Lower lobe of right lung (tissue), 2 donors: ENCODE results near the gene CSNK1D. TPM values are rescaled to one million over a fixed set of nuclear protein-coding genes. Genes with fewer than 3 reads are reported as not detected.

Experiments
- ATAC-seq, 2 donors: fragments of 200-7000 bp; cut with Tn5 transposase; one replicate each; pipeline ENCODE4 v1.9.1; 2020 to 2022; ENCODE audit warnings: mild to moderate bottlenecking in 2 of 2, moderate library complexity in 2 of 2
- DNase-seq: peaks from one replicate; pipeline ENCODE4 v3.0.0-alpha.2; 2020
- H3K27ac ChIP-seq: fragments of 200-600 bp; one replicate; pipeline ENCODE4 v1.8.0; 2022
- H3K27me3 ChIP-seq: fragments of 200-600 bp; one replicate; pipeline ENCODE4 v1.8.0; 2022; ENCODE audit warnings: low read depth
- H3K36me3 ChIP-seq: fragments of 200-600 bp; one replicate; pipeline ENCODE4 v1.8.0; 2022; ENCODE audit warnings: mild to moderate bottlenecking
- H3K4me1 ChIP-seq: fragments of 200-600 bp; one replicate; pipeline ENCODE4 v1.8.0; 2022
- H3K4me3 ChIP-seq: fragments of 200-600 bp; one replicate; pipeline ENCODE4 v1.8.0; 2022; ENCODE audit warnings: mild to moderate bottlenecking
- H3K9me3 ChIP-seq: fragments of 200-600 bp; one replicate; pipeline ENCODE4 v1.8.0; 2022
- intact Hi-C: fragments of 100-400 bp; cut with DNase I; formaldehyde crosslinking; loops from one replicate; pipeline ENCODE4 v1.11.0; 2022
- total RNA-seq: library from RNA; stranded (reverse); fragmentation: NEBNext Ultra II Directional; extraction: Animal tissue kit (Norgen Biotek cat#: 25700); gene quantifications from one replicate; pipeline ENCODE4 v1.2.1, GENCODE V29; 2021
- TF ChIP-seq, protein P1 (sequence below): fragments of 200-600 bp; IDR thresholded peaks from one replicate; pipeline ENCODE4 v1.8.0; 2022; ENCODE audit warnings: antibody characterized with exemption, mild to moderate bottlenecking
- donor health status: DM: no; HTN: yes; CAD: no; lungs with severe emphysema.

The CSNK1D gene
- total RNA-seq, 1 donor from 2014 or later = 146 TPM

DNA sequence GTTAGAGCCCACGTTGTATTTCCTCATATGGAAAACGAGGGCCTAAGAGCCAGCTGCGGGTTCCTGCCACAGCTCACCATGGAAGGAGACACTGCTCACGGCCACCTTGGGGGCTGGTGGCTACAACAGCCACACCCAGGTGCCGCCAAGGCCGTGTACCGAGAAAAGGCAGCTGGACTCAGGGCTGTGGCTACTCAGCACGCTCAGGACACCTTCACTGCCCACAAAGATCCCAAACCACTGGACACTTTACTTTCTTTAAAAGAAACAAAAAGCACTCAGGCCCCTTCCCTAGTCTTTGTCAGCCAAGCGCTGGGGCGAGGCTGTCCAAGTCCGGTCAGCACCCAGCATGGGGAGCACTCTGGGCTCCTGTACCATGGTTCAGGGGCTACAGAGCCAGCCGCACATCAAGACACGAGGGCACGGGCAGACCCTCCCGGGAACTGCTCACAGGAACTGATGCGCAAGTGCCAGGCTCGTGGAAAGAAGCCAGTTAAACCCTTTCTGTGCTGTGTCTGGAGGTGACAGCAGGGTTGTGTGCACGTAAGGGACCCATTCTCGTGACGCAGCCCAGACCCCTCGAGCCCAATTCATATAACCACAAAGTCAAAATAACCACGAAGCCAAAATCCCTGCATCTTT is 26.2 kb downstream of the CSNK1D start:
- Histone ChIP-seq H3K4me3 (no peak overlapping the region), H3K27me3 (no peaks in the 10 kb centered on the region), H3K4me1 (peaks cover 34% of the 10 kb centered on the region), H3K36me3 (peaks cover 98% of the 10 kb centered on the region), H3K27ac (peak overlapping the region; percentile 46), H3K9me3 (no peaks in the 10 kb centered on the region)
- no peak for ATAC-seq
- intact Hi-C loops = no loop called here
- DNase-seq = no peak
- TF ChIP-seq, protein P1, sequence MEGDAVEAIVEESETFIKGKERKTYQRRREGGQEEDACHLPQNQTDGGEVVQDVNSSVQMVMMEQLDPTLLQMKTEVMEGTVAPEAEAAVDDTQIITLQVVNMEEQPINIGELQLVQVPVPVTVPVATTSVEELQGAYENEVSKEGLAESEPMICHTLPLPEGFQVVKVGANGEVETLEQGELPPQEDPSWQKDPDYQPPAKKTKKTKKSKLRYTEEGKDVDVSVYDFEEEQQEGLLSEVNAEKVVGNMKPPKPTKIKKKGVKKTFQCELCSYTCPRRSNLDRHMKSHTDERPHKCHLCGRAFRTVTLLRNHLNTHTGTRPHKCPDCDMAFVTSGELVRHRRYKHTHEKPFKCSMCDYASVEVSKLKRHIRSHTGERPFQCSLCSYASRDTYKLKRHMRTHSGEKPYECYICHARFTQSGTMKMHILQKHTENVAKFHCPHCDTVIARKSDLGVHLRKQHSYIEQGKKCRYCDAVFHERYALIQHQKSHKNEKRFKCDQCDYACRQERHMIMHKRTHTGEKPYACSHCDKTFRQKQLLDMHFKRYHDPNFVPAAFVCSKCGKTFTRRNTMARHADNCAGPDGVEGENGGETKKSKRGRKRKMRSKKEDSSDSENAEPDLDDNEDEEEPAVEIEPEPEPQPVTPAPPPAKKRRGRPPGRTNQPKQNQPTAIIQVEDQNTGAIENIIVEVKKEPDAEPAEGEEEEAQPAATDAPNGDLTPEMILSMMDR = no peak

DNA sequence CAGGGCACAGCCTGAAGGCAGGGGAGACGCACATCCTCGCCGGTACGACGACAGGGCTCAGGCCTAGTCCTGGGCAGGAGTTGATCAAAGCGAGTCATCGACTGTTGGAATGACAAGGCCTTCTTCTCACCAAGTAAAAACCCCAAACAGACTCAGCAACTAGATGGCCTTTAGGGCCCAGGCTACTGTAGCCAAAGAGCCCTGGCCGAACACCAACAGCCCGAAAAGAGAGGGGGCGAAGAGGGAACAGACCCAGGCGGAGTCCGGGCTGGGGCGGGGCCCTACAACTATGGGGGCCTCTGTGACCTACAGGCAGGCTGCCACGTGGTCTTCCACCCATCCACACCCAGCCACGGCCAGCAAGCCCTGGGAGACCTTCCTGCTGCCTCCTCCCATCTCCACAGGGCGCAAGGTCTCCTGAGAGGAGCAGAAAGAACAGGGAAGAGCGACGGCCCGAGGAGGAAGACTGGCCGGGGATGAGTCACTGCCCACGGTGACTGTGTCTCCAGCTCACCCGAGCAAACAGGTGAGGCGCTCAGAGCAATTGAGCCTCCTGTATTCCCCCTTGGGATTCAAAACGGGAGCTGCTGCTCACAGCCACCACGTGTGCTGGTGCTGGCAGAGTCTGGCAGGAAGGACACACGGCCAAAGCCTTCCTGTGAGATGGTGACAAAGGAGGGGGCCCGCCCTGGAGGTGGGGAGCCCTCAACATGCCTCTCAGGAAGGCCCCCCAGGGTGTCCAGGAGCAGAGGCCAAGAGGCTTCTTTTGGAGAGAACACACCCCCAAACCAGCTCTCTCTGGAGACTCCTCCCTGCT is 26.9 kb downstream of the CSNK1D start:
- peaks cover 91% of the 10 kb centered on the region for H3K36me3 ChIP-seq
- H3K27me3 ChIP-seq = no peaks in the 10 kb centered on the region
- H3K27ac ChIP-seq = peak overlapping the region; percentile 46
- peaks cover 42% of the 10 kb centered on the region for H3K4me1 ChIP-seq
- intact Hi-C loops = no loop called here
- H3K9me3 ChIP-seq = no peaks in the 10 kb centered on the region
- H3K4me3 ChIP-seq = no peak overlapping the region
- DNase-seq (peak; percentile 45), ATAC-seq (no peak)
- TF ChIP-seq, protein P1 = no peak

DNA sequence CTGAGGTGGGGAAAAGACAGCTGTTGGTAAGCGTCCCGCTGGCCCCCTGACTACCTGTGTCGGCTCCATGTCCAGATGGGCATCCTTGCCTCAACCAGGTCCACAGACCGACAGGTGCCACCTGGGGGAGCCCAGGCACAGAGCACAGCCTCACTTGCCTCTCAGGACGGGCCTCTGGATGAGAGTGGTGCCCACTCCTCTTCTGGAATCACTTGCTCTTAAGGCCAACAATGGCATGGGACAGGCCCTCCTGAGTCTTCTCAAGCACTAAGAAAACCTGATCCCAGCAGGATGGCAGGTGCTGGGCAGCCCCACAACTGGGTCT is 27.5 kb downstream of the CSNK1D start:
- ATAC-seq (no peak), DNase-seq (no peak)
- TF ChIP-seq, protein P1 = no peak
- Histone ChIP-seq H3K27me3 (no peaks in the 10 kb centered on the region), H3K36me3 (peaks cover 85% of the 10 kb centered on the region), H3K27ac (peak overlapping the region; percentile 46), H3K4me1 (peaks cover 47% of the 10 kb centered on the region), H3K4me3 (no peak overlapping the region), H3K9me3 (no peaks in the 10 kb centered on the region)
- intact Hi-C loops = no loop called here

DNA sequence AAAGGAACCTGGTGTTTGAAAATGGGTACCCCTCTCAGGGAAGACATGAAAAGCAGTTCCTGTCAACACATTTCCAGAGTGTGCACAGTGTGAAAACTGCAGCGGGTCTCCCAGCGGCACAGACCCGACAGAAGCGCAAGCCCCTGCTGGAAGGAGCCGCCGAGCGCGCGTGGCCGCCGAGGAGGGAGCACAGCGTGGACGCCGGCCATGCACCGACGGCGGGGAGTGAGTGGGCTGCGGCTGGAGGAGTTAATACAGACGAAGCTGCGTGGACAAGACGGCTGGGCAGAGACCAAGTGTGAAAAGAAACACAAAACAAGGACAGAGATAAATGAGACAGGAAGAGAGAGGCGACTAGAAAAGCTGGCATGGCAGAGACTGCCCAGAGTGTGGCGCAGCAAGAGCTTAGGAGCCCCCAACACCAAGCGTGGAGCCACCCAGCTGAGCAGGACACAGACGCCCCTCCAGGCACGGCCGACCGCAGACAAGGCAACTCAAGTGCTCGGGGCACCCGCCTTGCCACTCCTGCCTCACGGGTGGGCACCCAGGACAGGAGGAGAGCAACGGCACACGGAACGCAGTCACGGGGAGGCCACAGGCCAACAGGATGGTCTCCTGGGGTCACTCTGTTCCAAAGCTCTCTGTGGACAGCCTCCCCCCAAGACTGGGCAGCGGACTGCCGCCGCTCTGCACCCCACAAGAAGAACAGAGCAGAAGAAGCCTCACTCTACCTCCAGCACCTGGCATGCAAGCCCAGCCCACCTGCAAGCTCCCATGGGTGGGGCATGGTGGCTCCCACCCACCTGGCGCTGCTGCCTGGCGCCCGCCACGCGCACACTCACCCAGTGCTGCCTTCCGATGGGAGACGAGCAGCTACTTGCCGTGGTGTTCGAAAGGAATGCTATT is 28.1 kb downstream of the CSNK1D start:
- Histone ChIP-seq H3K36me3 (peaks cover 79% of the 10 kb centered on the region), H3K4me3 (no peak overlapping the region), H3K27ac (no peak overlapping the region), H3K9me3 (no peaks in the 10 kb centered on the region), H3K27me3 (no peaks in the 10 kb centered on the region), H3K4me1 (peaks cover 54% of the 10 kb centered on the region)
- DNase-seq (peak; percentile 45), ATAC-seq (no peak)
- TF ChIP-seq, protein P1 = no peak
- intact Hi-C loops = no loop called here

DNA sequence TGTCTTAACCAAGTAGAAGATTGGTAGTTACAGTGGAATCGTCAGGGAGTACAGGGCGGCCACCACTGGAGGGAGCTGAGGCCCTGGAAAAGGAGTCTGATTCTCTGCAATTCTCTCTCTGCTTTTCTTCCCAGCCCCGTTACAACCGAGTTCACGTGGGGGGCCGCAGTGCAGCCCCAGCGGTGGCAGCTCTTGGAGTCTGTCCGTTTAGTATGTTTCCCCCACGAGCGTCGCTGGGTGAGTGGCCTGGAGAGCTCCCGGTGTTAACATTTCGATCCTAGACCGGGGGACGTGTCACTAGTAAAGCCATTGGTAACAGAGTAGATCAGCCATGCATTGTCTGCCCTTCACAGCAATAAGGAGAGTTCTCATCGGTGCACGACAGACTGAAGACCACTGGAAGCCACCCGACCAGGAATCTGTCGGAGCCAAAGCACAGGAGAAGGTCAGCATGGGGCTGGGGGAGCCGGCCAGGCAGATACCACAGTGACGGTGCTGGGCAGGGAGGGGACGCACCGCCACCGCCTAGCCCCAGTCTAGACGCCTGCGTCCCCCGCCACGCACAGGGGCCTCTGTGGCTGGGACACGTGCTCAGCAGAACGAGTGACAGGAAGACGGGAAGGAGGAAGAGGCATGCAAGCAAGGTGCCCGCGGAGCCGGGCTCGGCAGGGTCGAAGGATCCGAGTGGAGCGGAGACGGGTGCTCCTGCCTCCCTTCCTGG is 28.9 kb downstream of the CSNK1D start:
- Histone ChIP-seq H3K4me1 (peaks cover 62% of the 10 kb centered on the region), H3K27ac (no peak overlapping the region), H3K36me3 (peaks cover 79% of the 10 kb centered on the region), H3K9me3 (no peaks in the 10 kb centered on the region), H3K27me3 (no peaks in the 10 kb centered on the region), H3K4me3 (no peak overlapping the region)
- intact Hi-C loops = no loop called here
- TF ChIP-seq, protein P1 = peak; percentile 23
- no peak for ATAC-seq
- peak; percentile 40 for DNase-seq
